GM23338 (cell line): Measurements from ENCODE around the gene B3GNT3. TPM values are rescaled to one million over a fixed set of nuclear protein-coding genes. Genes with fewer than 3 reads are reported as not detected.

Experiments used
- ATAC-seq: fragments of 200-7000 bp; cut with Tn5 transposase; 3 replicates; pipeline ENCODE4 v1.9.1; 2020
- DNase-seq: peaks from one replicate; pipeline ENCODE4 v3.0.0-alpha.2; 2015; ENCODE audit warnings: low spot score
- H2AFZ ChIP-seq: fragments of 200-600 bp; sonication (generic); 2 replicates; pipeline ENCODE4 v1.8.0; 2016; ENCODE audit warnings: antibody characterized with exemption, mild to moderate bottlenecking, moderate library complexity
- H3F3A ChIP-seq: fragments of 200-600 bp; sonication (generic); replicated peaks from 2 replicates; pipeline ENCODE4 v1.8.0; 2017; ENCODE audit warnings: antibody characterized with exemption, mixed run types, low read depth
- H3K27ac ChIP-seq: fragments of 200-600 bp; sonication (generic); 2 replicates; pipeline ENCODE4 v1.6.1; 2016; ENCODE audit warnings: low read depth
- H3K27me3 ChIP-seq: fragments of 200-600 bp; sonication (generic); 2 replicates; pipeline ENCODE4 v1.8.0; 2016; ENCODE audit warnings: mild to moderate bottlenecking, mixed run types, moderate library complexity; ENCODE audit not compliant: insufficient read depth
- H3K36me3 ChIP-seq: fragments of 200-600 bp; sonication (generic); 2 replicates; pipeline ENCODE4 v1.8.0; 2016; ENCODE audit warnings: mild to moderate bottlenecking; ENCODE audit not compliant: insufficient read depth
- H3K4me1 ChIP-seq: fragments of 200-600 bp; sonication (generic); 2 replicates; pipeline ENCODE4 v1.8.0; 2016; ENCODE audit warnings: mild to moderate bottlenecking, moderate library complexity; ENCODE audit not compliant: insufficient read depth
- H3K4me2 ChIP-seq: fragments of 200-600 bp; sonication (generic); 2 replicates; pipeline ENCODE4 v1.7.1; 2017; ENCODE audit warnings: mixed run types
- H3K4me3 ChIP-seq: fragments of 200-600 bp; sonication (generic); 2 replicates; pipeline ENCODE4 v1.6.1; 2016; ENCODE audit warnings: mixed run types
- H3K79me2 ChIP-seq: fragments of 200-600 bp; sonication (generic); replicated peaks from 2 replicates; pipeline ENCODE4 v1.8.0; 2017; ENCODE audit warnings: mild to moderate bottlenecking; ENCODE audit not compliant: insufficient read depth
- H3K9me2 ChIP-seq: fragments of 200-600 bp; sonication (generic); 2 replicates; pipeline ENCODE4 v1.8.0; 2017; ENCODE audit not compliant: insufficient read depth
- H4K20me1 ChIP-seq: fragments of 200-600 bp; sonication (generic); replicated peaks from 2 replicates; pipeline ENCODE4 v1.8.0; 2017; ENCODE audit warnings: mild to moderate bottlenecking; ENCODE audit not compliant: insufficient read depth
- H3K27ac Mint-ChIP-seq: 2 replicates; pipeline ENCODE4 v1.8.0; 2020; ENCODE audit warnings: inconsistent platforms, mild to moderate bottlenecking, moderate library complexity, mixed read lengths
- H3K27me3 Mint-ChIP-seq: 3 replicates; pipeline ENCODE4 v1.8.0; 2022; ENCODE audit warnings: low read depth, mild to moderate bottlenecking, moderate library complexity, mixed read lengths, inconsistent platforms; ENCODE audit not compliant: insufficient read depth, poor library complexity
- H3K36me3 Mint-ChIP-seq: 3 replicates; pipeline ENCODE4 v1.8.0; 2021; ENCODE audit warnings: low read depth, mild to moderate bottlenecking, inconsistent platforms, moderate library complexity, mixed read lengths
- H3K4me1 Mint-ChIP-seq: 3 replicates; pipeline ENCODE4 v1.8.0; 2020; ENCODE audit warnings: mild to moderate bottlenecking, inconsistent platforms, mixed read lengths
- H3K4me3 Mint-ChIP-seq: 3 replicates; pipeline ENCODE4 v1.8.0; 2021; ENCODE audit warnings: moderate library complexity, mild to moderate bottlenecking, inconsistent platforms, mixed read lengths
- H3K9me3 Mint-ChIP-seq: 3 replicates; pipeline ENCODE4 v1.8.0; 2020; ENCODE audit warnings: moderate library complexity, mild to moderate bottlenecking, inconsistent platforms, mixed read lengths
- CREB1 ChIP-seq: fragments of 250-450 bp; sonication (Bioruptor Pico); IDR thresholded peaks from 2 replicates; pipeline ENCODE4 v1.5.0; 2020; ENCODE audit warnings: low read depth, mild to moderate bottlenecking, moderate library complexity
- EZH2 ChIP-seq: fragments of 200-600 bp; sonication (generic); IDR thresholded peaks from one replicate; pipeline ENCODE4 v1.8.0; 2017; ENCODE audit warnings: antibody characterized with exemption, mild to moderate bottlenecking, low read depth; ENCODE audit not compliant: unreplicated experiment
- EZH2phosphoT487 ChIP-seq: fragments of 200-600 bp; sonication (generic); IDR thresholded peaks from one replicate; pipeline ENCODE4 v1.8.1; 2018; ENCODE audit warnings: antibody characterized with exemption; ENCODE audit not compliant: unreplicated experiment
- NANOG ChIP-seq: IDR thresholded peaks from 2 replicates; pipeline ENCODE4 v1.6.1; 2016; ENCODE audit warnings: antibody characterized with exemption, borderline replicate concordance
- STAT1 ChIP-seq: IDR thresholded peaks from one replicate; pipeline ENCODE4 v1.6.1; 2016; ENCODE audit warnings: antibody characterized with exemption; ENCODE audit not compliant: unreplicated experiment
- ZNF114 ChIP-seq: fragments of 250-450 bp; sonication (Bioruptor Pico); IDR thresholded peaks from 2 replicates; pipeline ENCODE4 v1.5.0; 2020; ENCODE audit warnings: mild to moderate bottlenecking, moderate library complexity
- ZNF331 ChIP-seq: fragments of 250-450 bp; sonication (Bioruptor Pico); IDR thresholded peaks from 2 replicates; pipeline ENCODE4 v1.5.0; 2020; ENCODE audit warnings: low read depth, mild to moderate bottlenecking, moderate library complexity
- polyA plus RNA-seq: library from polyadenylated mRNA; unstranded; fragments of >200 nt; fragmentation: Nextera tagmentation; extraction: Ambion mirVana; gene quantifications from 2 replicates; pipeline ENCODE4 v1.2.1, GENCODE V29; 2016
- total RNA-seq: library from RNA; depleted of rRNA; stranded (reverse); fragments of >200 nt; shearing (Covaris generic); gene quantifications from 2 replicates; pipeline ENCODE4 v1.2.3, GENCODE V29; 2014
- TF ChIP-seq, protein P1 (sequence below): IDR thresholded peaks from 2 replicates; pipeline ENCODE4 v1.6.1; 2016; ENCODE audit warnings: antibody characterized with exemption
- TF ChIP-seq, protein P2 (sequence below), 2 experiments: fragments of 200-600 bp in 1 of 2; sonication (generic) in 1 of 2; conservative IDR thresholded peaks; 2 replicates each; pipeline versions ENCODE4 v1.5.1 to v1.6.1; 2016 to 2017; ENCODE audit warnings: antibody characterized with exemption in 2 of 2, low read depth in 2 of 2, mild to moderate bottlenecking in 2 of 2, moderate library complexity in 1 of 2
- TF ChIP-seq, protein P3 (sequence below): IDR thresholded peaks from one replicate; pipeline ENCODE4 v1.6.1; 2018; ENCODE audit warnings: antibody characterized with exemption; ENCODE audit not compliant: unreplicated experiment

The B3GNT3 gene
- total and polyA plus RNA-seq, 2 experiments from 2014 or later: 0.99 to 1.9 TPM

DNA sequence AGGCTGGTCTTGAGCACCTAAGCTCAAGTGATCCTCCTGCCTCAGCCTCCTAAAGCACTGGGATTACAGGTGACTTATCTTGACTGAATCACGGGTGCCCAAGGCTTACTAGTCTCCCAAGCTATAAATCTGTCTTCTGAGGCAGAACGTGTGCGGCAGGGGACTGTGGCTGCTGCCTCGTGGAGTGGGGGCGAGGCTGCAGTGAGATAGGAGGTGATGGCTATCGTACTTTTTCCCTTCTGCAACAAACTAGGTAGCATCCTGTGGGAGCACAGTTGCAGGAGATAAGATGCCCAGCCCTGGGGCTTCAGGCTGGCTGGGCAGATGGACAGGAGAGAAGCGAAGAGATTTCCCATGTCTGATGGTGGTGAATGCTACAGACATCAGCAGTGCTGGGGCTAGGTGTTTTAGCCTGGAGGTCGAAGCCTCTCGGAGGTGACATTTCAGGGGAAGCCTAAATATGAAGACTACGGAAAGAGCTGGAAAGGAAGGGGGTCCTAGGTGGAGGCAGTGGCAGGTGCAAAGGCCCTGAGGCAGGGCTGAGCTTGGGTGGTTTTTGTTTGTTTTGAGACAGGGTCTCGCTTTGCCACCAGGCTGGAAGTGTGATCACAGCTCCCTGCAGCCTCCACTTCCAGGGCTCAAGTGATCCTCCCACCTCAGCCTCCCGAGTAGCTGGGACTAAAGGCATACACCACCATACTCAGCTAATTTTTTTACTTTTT lies 7.4 kb downstream of the B3GNT3 start (continued):
- TF ChIP-seq, protein P1, sequence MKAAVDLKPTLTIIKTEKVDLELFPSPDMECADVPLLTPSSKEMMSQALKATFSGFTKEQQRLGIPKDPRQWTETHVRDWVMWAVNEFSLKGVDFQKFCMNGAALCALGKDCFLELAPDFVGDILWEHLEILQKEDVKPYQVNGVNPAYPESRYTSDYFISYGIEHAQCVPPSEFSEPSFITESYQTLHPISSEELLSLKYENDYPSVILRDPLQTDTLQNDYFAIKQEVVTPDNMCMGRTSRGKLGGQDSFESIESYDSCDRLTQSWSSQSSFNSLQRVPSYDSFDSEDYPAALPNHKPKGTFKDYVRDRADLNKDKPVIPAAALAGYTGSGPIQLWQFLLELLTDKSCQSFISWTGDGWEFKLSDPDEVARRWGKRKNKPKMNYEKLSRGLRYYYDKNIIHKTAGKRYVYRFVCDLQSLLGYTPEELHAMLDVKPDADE: no peak
- TF ChIP-seq CREB1: no peak

DNA sequence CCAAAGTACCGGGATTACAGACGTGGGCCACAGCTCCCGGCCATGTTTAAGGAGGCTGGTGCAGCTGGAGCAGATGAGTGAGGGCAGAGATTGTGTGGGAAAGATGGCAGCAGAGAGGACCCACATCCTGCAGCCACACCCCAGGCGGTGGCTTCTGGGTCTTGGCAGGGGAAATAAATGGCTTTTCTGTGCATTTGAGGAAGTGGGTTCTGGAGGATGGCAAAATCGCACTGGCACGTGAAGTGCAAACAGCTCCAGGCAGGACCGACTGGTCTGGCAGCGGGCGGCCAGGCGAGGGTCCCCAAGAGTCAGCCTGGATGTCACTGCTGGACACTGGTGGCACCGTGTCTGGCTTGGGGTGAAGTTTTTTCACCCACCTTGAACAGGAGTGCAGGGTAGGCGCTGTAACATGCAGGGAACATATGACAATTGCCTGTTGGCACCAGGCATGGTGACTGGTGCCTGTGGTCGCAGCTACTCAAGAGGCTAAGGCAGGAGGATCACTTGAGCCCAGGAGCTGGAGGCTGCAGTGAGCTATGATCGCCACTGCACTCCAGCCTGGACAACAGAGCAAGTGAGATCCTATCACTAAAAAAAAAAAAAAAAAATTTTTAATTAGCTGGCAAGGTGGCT lies 8.4 kb downstream of the B3GNT3 start:
- Histone ChIP-seq H3K4me2 (no peak overlapping the region), H3F3A (no peaks in the 10 kb centered on the region), H4K20me1 (no peaks in the 10 kb centered on the region), H3K36me3 (no peaks in the 10 kb centered on the region), H2AFZ (no peak overlapping the region), H3K4me1 (no peaks in the 10 kb centered on the region), H3K9me2 (no peaks in the 10 kb centered on the region), H3K79me2 (no peaks in the 10 kb centered on the region), H3K27ac (no peak overlapping the region), H3K4me3 (no peak overlapping the region), H3K27me3 (no peaks in the 10 kb centered on the region)
- ATAC-seq (no peak), DNase-seq (no peak)
- Mint-ChIP-seq H3K36me3 (no peaks in the 10 kb centered on the region), H3K4me3 (no peak overlapping the region; the same call in 2 of the 3 replicates), H3K27ac (no peak overlapping the region), H3K4me1 (no peaks in the 10 kb centered on the region), H3K9me3 (no peaks in the 10 kb centered on the region), H3K27me3 (peaks cover 2% of the 10 kb centered on the region)
- TF ChIP-seq EZH2: no peak
- TF ChIP-seq, protein P2, sequence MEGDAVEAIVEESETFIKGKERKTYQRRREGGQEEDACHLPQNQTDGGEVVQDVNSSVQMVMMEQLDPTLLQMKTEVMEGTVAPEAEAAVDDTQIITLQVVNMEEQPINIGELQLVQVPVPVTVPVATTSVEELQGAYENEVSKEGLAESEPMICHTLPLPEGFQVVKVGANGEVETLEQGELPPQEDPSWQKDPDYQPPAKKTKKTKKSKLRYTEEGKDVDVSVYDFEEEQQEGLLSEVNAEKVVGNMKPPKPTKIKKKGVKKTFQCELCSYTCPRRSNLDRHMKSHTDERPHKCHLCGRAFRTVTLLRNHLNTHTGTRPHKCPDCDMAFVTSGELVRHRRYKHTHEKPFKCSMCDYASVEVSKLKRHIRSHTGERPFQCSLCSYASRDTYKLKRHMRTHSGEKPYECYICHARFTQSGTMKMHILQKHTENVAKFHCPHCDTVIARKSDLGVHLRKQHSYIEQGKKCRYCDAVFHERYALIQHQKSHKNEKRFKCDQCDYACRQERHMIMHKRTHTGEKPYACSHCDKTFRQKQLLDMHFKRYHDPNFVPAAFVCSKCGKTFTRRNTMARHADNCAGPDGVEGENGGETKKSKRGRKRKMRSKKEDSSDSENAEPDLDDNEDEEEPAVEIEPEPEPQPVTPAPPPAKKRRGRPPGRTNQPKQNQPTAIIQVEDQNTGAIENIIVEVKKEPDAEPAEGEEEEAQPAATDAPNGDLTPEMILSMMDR (conservative IDR thresholded peaks at IDR 0.05; ENCODE audit: low read depth in 2 of 2): no peak
- no peak for TF ChIP-seq NANOG
- no peak for TF ChIP-seq STAT1
- TF ChIP-seq ZNF331: no peak
- TF ChIP-seq, protein P1: no peak
- TF ChIP-seq, protein P3, sequence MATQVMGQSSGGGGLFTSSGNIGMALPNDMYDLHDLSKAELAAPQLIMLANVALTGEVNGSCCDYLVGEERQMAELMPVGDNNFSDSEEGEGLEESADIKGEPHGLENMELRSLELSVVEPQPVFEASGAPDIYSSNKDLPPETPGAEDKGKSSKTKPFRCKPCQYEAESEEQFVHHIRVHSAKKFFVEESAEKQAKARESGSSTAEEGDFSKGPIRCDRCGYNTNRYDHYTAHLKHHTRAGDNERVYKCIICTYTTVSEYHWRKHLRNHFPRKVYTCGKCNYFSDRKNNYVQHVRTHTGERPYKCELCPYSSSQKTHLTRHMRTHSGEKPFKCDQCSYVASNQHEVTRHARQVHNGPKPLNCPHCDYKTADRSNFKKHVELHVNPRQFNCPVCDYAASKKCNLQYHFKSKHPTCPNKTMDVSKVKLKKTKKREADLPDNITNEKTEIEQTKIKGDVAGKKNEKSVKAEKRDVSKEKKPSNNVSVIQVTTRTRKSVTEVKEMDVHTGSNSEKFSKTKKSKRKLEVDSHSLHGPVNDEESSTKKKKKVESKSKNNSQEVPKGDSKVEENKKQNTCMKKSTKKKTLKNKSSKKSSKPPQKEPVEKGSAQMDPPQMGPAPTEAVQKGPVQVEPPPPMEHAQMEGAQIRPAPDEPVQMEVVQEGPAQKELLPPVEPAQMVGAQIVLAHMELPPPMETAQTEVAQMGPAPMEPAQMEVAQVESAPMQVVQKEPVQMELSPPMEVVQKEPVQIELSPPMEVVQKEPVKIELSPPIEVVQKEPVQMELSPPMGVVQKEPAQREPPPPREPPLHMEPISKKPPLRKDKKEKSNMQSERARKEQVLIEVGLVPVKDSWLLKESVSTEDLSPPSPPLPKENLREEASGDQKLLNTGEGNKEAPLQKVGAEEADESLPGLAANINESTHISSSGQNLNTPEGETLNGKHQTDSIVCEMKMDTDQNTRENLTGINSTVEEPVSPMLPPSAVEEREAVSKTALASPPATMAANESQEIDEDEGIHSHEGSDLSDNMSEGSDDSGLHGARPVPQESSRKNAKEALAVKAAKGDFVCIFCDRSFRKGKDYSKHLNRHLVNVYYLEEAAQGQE: no peak
- no peak for TF ChIP-seq CREB1
- no peak for TF ChIP-seq ZNF114 (CRISPR knock-in tag)
- no peak for TF ChIP-seq EZH2phosphoT487
